Daoy (cell line): ENCODE results near the gene RAP2C. TPM values are rescaled to one million over a fixed set of nuclear protein-coding genes. Genes with fewer than 3 reads are reported as not detected.

ENCODE experiments used
- DNase-seq: peaks from one replicate; pipeline ENCODE4 v3.0.0-alpha.2; 2015; ENCODE audit warnings: low read depth
- total RNA-seq: library from RNA; depleted of rRNA; stranded (reverse); fragments of >200 nt; shearing (Covaris generic); gene quantifications from 2 replicates; pipeline ENCODE4 v1.2.3, GENCODE V29; 2014; rRNA removed

RAP2C gene
- 13.3 and 15.4 TPM in 2 replicates for total RNA-seq

DNA sequence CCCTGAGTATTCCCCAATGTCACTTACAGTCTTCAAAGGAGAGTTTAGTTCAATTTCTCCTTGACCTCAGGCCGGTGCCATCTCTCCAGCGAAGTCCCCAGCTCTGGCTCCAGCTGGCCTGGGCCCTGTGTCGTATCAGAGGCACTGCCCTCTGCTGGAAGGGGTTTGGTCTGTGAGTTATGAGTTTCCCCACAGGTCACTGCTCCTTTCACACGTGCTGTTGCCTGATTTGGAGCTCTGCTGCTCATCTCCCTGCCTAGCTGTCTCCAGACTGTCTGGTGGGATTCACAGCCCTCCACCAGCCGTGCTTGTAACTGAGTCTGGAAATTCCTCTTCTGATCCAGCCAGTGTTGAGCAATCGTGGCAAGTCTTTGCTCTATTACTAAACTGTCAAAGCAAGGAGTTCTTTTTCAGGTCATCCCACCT lies at the start of gene RAP2C:
RAP2C (minus strand) TSS at position 105 of the 426 bp plus-strand sequence. CDS start 2,179 bp downstream, outside the sequence.
- peak; percentile 67 for DNase-seq

DNA sequence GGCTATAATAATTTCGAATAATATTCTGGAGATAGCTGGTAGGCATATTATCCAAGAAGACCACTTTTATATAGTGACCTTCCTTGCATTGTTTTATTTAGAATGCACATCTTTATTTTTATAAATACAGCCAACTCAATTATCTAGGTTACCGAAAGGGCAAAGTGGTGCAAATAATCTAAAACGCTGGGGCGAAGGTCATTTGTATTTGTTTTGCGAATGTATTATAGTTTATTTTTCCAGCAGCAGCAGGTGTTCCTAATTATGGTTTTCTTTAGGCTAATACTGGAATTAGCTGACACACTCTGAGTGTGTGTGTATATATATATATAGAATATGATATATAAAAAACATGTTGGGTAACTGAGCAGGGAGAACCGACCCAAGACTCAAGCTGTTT lies 48.1 kb upstream of the RAP2C start:
- no peak for DNase-seq

DNA sequence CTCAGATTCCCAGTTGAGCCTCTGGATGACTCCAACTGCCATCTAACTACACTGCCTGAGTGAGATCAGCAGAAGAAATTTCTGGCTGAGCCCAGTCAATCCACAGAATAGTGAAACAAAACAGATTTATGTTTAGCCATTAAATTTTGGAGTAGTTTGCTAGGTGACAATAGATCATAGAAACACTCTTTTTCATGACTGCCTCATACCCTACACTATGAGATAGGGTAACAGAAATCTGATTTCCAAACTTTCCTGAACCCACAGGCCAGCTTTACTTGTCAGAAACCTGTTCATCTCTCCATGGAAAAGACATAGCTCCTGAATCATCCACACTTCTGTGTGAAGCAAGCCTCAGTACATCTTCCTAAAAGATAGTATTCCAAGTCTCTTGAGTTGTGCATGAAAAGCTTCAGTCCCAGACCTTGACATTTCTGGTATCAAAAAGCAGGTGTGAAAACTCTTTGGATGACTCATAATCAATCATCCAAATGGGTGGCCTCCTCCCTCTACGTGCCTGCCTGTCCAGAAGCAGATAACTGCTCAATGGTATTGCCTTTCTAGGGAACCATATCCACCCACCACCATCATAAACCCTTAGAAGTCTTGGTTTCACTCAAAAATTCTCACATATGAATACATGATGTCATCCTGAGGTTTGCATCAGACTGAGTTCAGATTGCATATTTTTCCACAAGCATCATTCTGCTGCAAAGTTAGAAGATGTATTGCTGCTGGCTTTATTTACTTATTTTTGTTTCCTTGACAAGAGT lies 47.5 kb upstream of the RAP2C start:
- DNase-seq: no peak

DNA sequence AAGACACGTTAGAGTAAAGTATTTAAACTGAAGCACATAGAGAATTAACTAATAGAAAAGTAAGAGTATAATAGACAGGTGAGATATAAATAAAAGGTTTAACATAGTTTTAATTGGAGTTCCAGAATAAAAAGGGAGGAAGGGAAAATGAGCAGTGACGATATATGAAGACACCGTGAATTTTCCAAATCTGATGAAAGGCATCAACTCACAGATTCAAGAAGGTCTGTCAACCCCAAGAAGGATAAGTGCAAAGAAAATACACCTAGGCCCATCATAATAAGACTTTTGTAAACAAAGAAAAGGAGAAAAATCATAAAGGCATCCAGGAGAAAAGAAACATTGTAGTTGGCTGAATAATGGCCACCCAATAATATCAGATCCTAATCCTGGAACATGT lies 43.9 kb upstream of the RAP2C start:
- DNase-seq: no peak

DNA sequence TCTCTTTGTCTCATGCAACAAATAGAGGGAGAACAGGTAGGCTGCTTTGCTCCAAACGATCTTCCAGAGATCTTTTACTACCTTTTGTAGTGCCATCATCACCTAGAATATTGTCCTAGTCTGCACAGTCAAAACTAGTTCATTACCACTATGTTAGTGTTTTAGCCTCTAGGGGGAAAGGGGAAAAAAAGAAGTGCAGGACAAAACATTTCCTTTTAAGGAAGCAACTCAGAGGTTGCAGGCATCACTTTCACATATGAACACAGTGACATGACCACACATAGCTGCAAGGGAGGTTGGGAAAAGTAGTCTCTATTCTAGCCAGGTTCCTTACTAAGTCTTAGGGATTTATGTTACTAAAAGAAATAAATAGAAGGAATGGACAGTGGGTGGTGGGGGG lies 39.3 kb upstream of the RAP2C start:
- no peak for DNase-seq

DNA sequence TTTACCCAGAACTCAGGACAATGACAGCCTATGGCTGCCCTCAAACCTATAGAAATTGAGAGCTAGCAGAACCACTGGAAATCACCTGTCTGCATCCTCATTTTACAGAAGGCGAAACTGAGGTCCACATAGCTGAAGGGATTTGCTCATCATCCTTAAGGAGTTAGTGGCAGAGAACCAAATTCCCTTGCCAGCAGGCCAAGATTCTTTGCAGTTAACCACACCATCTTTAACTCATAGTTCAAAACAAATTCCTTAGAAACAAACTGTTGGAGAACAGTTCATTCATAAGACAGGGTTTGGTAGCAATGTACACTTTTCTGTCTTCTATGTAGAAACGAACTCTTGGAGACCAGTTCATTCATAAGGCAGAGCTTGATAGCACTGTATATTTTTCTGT lies 37.9 kb upstream of the RAP2C start:
- no peak for DNase-seq

DNA sequence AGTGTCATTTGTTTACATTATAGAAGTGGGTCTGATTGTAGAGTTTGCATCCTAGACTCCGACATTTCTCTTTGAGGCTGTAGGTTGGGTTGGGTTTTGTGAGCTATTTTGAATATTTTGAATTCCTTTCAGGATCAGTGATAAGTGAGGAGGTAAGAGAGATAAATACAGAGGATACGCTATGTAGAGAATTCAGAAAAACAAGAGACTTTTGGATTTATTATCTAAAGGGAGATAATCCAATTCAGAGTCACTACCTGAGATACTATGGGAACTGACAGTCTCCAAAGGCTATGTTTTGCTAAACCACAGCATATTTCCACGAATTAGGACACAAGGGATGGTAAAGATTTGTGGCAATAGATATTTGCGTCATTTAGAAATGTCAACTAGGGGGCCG lies 16.9 kb upstream of the RAP2C start:
- no peak for DNase-seq

DNA sequence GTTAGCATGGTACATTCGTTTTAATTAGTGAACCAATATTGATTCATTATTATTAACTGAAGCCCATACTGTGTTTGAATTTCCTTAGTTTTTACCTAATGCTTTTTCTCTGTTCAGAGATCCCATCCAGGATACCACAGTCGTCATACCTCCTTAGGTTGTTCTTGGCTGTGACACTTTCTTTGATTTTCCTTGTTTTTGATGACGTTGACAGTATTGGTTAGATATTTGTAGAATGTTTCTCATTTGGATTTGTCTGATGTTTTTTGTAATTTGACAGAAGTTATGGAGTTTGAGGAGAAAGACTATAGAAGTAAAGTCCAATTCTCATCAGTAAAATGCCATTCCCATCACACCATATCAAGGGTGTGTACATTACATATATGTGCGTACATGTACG lies 16.2 kb upstream of the RAP2C start:
- DNase-seq: no peak

DNA sequence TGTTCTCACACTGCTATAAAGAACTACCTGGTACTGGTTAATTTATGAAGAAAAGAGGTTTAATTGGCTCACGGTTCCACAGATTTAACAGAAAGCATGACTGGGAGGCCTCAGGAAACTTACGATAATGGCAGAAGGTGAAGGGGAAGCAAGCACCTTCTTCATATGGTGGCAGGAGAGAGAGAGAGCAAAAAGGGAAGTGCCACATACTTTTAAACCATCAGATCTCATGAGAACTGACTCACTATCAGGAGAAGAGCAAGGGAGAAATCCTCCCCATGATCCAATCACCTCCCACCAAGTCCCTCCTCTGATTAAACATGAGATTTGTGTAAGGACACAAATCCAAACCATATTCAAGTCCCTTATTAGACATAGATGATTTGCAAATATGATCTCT lies 12.3 kb upstream of the RAP2C start:
- DNase-seq: no peak

DNA sequence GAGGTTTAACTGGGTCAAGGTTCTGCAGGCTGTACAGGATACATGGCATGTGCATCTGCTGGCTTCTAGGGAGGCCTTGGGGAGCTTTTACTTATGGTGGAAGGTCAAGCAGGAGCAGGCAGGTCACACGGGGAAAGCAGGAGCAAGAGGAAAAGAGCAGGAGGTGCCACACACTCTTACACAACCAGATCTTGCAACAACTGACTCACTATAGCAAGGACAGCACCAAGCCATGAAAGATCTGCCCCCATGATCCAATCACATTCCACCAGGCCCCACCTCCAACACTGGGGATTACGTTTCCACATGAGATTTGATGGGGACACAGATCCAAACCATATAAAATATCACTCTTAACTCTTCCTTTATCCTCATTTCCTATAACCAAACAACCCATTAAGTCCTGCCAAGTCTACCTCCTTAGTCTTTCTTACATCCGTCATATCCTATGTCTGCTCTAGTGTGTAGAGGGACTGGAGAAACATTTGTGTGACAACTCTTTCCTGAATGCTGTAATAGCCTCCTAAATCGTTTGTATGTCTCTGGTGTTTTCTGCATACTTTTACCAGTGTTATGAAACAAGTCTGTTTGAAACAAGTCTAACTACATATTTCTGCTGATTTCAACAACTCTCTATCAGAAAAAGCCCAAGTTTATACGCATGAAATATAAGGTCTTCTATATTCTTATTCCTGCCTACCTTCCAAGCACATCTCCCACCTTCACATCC lies 8.3 kb upstream of the RAP2C start:
- no peak for DNase-seq

DNA sequence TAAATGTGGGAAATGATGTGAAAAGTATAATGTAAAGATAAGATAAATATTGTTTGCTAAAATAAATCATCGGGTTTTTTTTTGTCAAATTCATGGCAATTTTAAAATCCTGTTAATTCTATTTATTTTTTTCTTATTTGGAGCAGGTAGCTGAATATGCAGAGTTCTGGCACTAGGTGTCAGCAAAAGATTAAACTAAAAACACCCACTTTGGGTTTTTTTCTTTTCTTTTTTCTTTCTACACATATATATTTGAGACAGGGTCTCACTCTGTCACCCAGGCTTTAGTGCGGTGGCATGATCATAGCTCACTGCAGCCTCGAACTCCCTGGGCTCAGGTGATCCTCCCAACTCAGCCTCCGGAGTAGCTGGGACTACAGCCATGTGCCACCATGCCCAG lies 6.9 kb upstream of the RAP2C start:
- DNase-seq: no peak

DNA sequence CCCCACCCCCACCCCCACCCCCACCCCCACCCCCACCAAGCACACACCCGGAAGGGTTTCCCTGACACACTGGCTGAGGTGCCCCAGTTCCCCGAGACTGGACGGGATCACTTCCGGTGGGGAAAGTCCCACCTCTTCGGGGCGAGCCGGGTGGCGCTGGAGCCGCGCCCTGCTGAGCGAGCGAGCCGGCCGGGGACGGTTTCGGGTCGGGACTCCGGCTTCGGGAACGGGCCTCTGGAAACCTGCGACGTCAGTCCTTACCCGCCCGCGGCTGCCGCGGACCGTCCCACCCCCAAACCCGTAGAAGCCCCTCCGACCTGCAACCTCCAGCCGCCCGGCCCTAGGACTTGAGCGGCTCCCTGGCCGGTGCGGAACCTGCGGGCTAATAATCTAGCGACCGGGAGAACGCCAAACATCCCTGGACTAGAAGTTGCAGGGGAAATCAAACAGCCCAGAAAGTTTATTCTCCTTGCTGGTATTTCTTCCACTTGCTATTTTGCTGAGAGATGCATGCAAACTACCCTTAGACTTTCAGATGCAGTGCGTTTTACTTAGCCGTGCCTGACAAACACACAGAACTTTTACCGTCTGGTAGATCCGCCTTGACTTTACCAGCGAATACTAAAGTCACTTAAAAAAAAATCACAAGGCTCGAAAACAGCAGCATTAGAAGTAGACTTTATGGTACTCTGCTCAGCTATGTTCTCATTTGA lies 991 bp downstream of the RAP2C start:
- peak; percentile 85 for DNase-seq

DNA sequence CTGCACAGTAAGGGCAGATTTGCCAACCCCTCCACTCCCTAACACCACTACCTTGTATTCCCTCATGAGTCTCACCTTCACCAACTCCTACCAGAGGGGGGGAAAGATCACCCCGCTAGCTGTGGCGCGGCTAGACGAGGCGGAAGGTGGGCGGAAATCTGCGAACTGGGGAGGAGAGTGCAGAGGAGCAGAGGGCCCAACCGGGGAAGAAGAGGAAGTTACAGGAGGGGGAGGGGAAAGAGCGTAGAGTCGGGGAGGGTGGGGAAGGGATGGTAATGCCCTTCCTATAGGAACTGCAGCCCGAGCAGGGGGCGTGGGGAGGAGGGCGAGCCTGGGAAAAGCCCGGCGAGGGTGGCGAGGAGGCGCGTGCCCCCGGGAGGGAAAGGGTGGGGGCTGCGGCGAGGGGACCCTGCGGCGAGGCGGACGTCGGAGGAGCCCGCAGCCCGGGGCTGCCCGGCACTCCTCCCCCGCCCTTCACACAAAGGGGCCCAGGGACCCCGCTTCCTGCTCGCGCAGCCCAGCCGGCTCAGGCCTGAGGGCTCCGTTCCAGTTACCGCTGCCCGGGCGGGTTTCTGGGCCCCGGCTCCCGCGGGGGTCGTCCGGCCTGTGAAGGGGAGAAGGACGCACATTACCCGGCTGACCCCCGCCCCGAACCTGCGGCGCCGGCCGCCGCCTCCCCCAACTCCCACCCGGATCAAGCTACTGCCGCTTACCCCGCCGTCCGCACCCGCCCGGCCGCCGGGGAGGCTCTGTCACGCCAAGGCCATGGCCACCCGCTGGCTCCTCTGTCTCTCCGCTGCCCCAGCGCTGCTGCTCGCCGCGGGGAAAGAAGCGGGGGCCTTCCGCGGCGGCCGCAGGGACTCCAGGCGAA lies 1.8 kb downstream of the RAP2C start:
- DNase-seq: peak; percentile 85

DNA sequence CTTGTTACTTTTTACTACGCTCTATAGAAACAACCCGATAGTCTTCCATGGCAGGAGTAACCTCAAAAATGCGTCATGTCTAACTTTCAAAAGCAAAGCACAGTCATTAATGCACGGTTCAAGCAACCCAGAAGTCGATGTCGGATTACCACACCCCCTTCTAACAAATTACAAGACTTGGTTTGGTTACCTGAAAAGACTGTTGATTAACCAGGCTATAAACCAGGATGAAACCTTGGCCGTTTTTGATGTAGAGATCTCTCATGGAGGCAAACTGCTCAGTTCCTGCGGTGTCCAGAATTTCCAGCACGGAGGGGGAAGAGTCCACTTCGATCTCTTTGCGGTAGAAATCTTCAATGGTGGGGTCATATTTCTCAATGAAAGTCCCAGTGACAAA lies 2.4 kb downstream of the RAP2C start:
- peak; percentile 16 for DNase-seq

DNA sequence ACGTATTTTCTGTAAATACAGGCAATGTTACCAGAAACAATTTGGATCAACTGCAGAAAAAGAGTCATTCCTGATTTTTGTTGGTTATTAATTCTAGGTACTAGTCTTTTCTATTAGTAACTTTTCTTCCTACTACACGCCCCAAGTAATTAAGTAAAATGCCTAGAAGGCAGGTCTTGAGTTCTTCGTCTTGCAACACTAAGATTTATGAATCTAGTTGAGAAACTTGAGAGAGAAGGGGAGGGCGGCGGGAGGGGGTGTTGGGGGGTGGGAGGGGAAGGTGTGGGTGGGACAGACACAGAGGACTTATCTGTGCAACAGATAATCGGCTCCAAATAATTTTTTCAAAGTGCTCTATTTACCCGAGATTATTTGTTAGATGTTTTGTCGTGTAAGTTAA lies 3.0 kb downstream of the RAP2C start:
- DNase-seq: no peak

DNA sequence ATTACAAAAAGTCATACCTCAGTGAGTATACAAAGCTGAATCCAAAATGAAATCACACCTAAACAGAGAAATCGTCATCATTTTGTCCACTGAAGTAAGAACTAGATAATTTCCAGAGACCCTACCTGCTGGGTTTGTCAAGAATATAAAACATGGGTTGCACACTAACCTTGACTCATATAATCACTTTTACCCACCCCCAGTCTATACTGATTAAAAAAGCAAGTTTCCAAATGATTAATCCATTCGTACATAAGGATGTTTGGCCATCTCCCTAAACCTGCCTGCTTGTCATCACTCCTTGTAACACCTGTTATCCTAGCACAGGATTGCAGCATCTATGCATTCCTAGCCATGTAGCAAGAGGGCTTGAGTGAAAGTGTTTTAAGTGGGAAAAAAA lies 4.7 kb downstream of the RAP2C start:
- DNase-seq: no peak

DNA sequence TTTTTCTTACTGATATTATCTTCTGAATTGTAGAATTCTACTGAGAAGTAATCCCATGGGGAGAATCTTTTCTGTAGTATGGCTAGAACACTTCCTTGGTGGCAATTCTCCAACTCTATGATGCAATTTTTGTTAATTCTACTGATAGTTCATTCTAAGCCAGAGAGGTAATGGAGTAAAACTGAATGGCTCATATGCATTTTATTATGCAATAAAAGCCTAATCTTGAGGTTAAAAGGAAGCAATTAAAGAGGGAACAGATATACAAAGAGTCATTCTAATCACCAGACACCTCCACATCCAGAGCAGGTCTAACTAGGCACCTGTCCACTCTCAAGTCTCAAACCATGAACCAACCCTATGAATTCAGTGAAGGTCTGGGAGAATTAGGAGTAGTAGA lies 9.7 kb downstream of the RAP2C start:
- no peak for DNase-seq

DNA sequence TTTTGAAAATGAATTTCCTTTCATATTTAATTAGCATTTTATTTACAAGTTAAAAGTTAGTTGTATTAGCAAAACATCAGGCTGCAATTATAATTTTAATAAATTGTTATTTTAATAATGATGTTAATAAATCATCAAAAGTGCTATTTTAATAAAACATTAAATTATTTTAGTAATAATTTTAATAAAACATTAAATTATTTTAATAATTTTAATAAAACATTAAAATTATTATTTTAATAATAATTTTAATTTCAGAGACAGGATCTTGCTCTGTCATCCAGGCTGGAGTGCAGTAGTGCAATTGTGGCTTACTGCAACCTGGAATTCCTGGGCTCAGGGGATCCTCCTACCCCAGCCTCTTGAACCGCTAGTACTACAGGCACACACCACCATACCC lies 10.8 kb downstream of the RAP2C start:
- no peak for DNase-seq

DNA sequence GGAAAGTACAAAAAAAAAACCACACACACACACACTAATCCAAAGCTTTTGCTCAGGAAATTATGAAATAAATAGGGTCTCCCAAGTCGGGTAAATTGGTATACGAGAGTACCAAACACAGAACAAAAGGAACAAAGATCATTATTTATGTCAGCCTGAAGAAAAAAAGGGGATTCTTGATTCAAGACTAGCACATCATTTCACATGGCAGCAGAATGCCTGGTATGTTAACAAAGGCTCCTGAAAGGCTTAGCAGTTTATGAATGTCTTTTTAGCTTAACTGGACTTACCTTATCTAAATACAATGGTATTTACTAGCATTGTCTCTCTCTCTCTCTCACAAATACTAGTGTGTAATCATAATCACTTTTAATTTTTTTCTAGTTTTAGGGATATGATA lies 11.3 kb downstream of the RAP2C start:
- no peak for DNase-seq

DNA sequence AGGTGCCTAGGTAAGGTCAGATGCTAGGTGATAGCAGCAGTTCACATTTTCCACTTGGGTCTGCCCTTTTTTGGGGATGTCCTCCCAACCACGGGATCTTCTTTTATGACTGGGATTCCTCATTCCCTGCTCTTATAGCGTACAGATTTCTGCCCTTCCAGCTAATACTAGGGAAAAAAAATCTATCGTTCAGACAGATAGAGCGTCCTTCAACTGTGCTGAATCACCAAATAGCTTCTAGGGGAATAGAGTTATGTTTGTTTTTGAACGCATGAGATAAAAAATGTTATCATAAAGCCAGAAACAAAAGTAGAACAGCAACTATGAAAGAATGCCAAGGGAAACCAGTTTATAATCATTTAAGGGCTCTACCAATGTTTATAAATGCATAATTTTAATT lies 13.0 kb downstream of the RAP2C start:
- no peak for DNase-seq

DNA sequence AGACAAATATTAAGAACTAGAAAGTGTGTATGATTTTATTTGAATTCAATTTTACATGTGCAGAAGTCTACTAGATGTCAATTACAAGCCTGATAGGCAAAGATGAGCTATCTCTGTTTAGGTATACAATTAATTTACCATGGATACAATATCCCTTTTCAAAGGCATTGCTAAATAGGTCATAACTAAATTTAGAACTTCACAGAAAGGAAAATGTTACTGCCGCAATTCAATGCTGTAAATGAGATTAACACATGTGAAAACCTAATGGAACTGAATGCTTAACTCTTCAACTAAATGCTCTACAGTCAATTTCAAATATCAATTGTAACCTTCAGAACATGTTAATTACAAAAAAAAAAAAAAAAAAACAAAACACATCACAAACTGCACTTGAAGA lies 14.6 kb downstream of the RAP2C start:
- no peak for DNase-seq

DNA sequence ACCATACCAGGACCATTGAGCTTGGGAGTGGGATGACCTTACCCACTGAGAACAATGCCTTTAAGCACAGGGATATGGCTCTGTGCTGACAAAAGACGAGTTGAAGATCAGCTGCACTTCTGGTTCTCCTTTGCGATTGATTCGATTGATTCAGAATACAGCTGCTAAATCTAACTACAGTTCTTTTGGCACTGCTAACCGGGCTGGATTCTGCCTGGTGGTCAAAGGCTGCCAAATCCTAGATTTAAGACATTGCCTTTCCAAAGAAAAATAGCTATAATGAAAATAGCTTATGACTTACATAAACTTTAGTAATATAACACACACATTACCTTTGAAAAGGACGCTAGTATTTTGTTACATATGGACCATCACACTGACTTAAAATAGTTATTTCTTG lies 18.3 kb downstream of the RAP2C start:
- DNase-seq: no peak
